Measurements from ENCODE around the gene BLOC1S3. TPM values are rescaled to one million over a fixed set of nuclear protein-coding genes. Genes with fewer than 3 reads are reported as not detected.

Gene BLOC1S3
- total RNA-seq, 1 donor from 2014 or later = 21.9 TPM

GRCh38 chr19:45162608-45163143 lies 15.9 kb upstream of the BLOC1S3 start:
- TF ChIP-seq CTCF (IDR thresholded peaks at IDR 0.05; ENCODE audit: insufficient read depth, low read length, poor library complexity, severe bottlenecking) = no peak
- no peak overlapping the region for H3K4me3 ChIP-seq (ENCODE audit: low read depth, low read length)
- H3K36me3 ChIP-seq (ENCODE audit: control insufficient read depth, insufficient read depth, low read length) = no peaks in the 10 kb centered on the region
- H3K27me3 ChIP-seq (ENCODE audit: control insufficient read depth, insufficient read depth, low read length) = peaks cover 22% of the 10 kb centered on the region
- DNase-seq (ENCODE audit: low read depth) = no peak

DNA sequence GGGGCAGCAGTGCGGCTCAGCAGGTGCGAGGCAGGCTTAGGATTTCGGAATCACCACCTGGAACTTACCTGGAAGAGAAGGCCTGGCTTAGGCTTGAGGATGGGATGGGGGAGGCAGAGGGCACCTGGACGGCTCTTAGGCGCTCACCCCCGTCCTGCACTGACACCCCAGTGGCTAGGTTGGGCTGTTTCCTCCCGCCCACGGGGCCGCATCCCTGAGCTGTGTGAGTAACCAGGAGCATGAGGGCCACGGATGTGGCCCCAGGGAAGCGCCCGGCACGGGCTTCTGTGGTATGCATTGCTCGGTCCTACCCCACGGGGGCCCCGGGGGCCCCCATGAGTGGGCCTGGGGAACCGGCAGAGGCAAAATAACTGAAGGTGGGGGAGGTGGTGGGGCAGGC lies 15.4 kb upstream of the BLOC1S3 start:
- no peaks in the 10 kb centered on the region for H3K36me3 ChIP-seq (ENCODE audit: control insufficient read depth, insufficient read depth, low read length)
- peaks cover 20% of the 10 kb centered on the region for H3K27me3 ChIP-seq (ENCODE audit: control insufficient read depth, insufficient read depth, low read length)
- no peak for DNase-seq (ENCODE audit: low read depth)
- no peak overlapping the region for H3K4me3 ChIP-seq (ENCODE audit: low read depth, low read length)
- no peak for TF ChIP-seq CTCF (IDR thresholded peaks at IDR 0.05; ENCODE audit: insufficient read depth, low read length, poor library complexity, severe bottlenecking)

DNA sequence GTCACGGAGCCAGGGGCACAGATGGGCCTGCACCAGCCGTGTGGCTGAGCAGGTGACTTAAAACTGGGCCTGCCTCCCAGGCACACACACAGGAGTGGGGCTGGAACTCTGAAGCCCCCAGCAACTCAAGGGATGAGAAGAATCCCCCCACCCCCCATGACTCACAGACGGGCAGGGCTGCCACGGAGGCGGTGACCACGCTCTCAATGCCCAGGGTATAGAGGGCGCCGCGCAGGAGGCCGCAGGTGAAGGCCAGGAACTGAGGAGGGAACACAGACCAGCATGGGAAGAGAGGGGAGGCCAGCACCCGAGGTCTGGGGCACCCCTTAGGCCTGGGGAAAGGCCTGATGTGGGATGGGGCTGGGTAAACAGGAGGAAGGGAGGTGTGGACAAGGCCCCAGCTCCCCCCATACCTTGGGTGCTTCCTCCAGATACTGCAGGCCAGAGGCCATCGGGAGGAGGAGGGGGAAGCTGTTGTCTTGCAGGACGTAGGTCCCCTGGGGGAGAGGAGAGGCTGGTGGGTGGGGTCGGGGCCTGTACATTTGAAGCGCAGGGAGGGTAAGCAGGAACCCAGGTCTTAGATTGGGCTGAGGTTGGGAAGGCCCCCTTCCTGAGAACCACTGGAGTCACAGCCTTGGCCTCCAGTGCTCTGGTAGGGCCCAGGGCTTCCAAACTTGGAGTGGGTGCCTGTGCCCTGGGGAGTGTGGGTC lies 14.7 kb upstream of the BLOC1S3 start:
- H3K27me3 ChIP-seq (ENCODE audit: control insufficient read depth, insufficient read depth, low read length) = peaks cover 14% of the 10 kb centered on the region
- H3K36me3 ChIP-seq (ENCODE audit: control insufficient read depth, insufficient read depth, low read length) = no peaks in the 10 kb centered on the region
- no peak for DNase-seq (ENCODE audit: low read depth)
- no peak overlapping the region for H3K4me3 ChIP-seq (ENCODE audit: low read depth, low read length)
- TF ChIP-seq CTCF (IDR thresholded peaks at IDR 0.05; ENCODE audit: insufficient read depth, low read length, poor library complexity, severe bottlenecking) = no peak

DNA sequence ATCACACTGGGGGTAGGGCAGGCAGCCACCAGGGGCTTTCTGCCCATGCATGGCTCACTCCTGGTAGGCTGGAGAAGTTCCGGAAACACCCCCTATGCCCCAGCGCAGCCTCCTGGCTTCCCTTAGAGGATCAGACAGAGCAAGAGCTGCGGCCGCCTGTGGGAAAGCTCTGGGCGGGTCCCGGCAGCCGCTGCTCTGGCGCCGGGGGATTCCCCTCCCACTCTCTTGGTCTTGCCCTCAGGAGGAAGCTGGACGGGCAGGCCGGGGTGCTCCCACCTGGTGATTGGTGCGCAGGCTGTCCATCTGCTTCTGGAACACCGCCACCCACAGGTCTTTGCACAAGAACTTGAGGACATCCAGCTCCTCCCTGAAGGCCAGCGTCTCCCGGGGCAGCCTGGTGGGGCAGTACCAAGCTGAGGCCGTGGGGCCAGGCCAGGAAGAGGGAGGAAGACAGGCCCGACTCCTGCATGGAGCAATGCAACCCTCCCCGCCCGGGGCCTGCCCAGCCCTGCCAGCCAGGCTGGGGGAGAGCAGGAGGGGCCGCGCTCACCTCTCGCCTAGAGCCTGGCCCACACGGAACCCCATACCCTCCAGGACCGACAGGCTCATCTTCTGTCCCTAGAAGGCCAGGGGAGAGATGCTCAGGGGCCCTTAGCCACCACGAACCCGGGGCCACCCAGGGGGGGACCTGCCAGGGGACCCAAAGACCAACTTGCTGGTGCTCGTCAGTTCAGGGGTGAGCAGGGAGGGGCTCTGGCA lies 13.8 kb upstream of the BLOC1S3 start:
- TF ChIP-seq CTCF (IDR thresholded peaks at IDR 0.05; ENCODE audit: insufficient read depth, low read length, poor library complexity, severe bottlenecking) = peak; percentile 29
- Histone ChIP-seq H3K4me3 (ENCODE audit: low read depth, low read length) (no peak overlapping the region), H3K36me3 (ENCODE audit: control insufficient read depth, insufficient read depth, low read length) (no peaks in the 10 kb centered on the region), H3K27me3 (ENCODE audit: control insufficient read depth, insufficient read depth, low read length) (peaks cover 14% of the 10 kb centered on the region)
- DNase-seq (ENCODE audit: low read depth) = peak; percentile 63

GRCh38 chr19:45166723-45167252 lies 11.8 kb upstream of the BLOC1S3 start:
- TF ChIP-seq CTCF (IDR thresholded peaks at IDR 0.05; ENCODE audit: insufficient read depth, low read length, poor library complexity, severe bottlenecking) = no peak
- no peak for DNase-seq (ENCODE audit: low read depth)
- no peaks in the 10 kb centered on the region for H3K36me3 ChIP-seq (ENCODE audit: control insufficient read depth, insufficient read depth, low read length)
- no peak overlapping the region for H3K4me3 ChIP-seq (ENCODE audit: low read depth, low read length)
- peaks cover under 1% of the 10 kb centered on the region for H3K27me3 ChIP-seq (ENCODE audit: control insufficient read depth, insufficient read depth, low read length)
